CD8-positive, alpha-beta memory T cell (primary cell): ENCODE measurements around the gene FAM83E. TPM values are rescaled to one million over a fixed set of nuclear protein-coding genes. Genes with fewer than 3 reads are reported as not detected.

Source experiments
- CTCF ChIA-PET: fragments of 350-600 bp; sonication (Branson Sonifier 250); formaldehyde crosslinking; loops from one replicate; lab custom pipeline; 2021; ENCODE audit warnings: antibody characterized with exemption; lab: Charles Lee
- POLR2A ChIA-PET: fragments of 350-600 bp; sonication (Branson Sonifier 250); formaldehyde crosslinking; loops from one replicate; lab custom pipeline; 2021; ENCODE audit warnings: antibody characterized with exemption; lab: Charles Lee
- DNase-seq, 5 donors: peaks; one replicate each; pipeline versions ENCODE4 v3.0.0 to v3.0.0-alpha.2; 2020 to 2022; ENCODE audit warnings: mixed read lengths in 1 of 5
- H3K27ac ChIP-seq: one replicate; pipeline ENCODE4 v1.7.0; 2013; ENCODE audit warnings: low read depth, mild to moderate bottlenecking, low read length, moderate library complexity
- H3K27me3 ChIP-seq: 2 replicates; pipeline ENCODE4 v1.7.0; 2013; ENCODE audit warnings: low read length, mild to moderate bottlenecking; ENCODE audit not compliant: insufficient read depth, poor library complexity, severe bottlenecking
- H3K36me3 ChIP-seq: 2 replicates; pipeline ENCODE4 v1.7.0; 2013; ENCODE audit warnings: mild to moderate bottlenecking, low read length, moderate library complexity; ENCODE audit not compliant: insufficient read depth
- H3K4me1 ChIP-seq: 2 replicates; pipeline ENCODE4 v1.7.0; 2013; ENCODE audit warnings: mild to moderate bottlenecking, low read length, moderate library complexity; ENCODE audit not compliant: insufficient read depth
- H3K4me3 ChIP-seq: 2 replicates; pipeline ENCODE4 v1.7.0; 2013; ENCODE audit warnings: mild to moderate bottlenecking, low read length
- H3K9me3 ChIP-seq: 2 replicates; pipeline ENCODE4 v1.7.0; 2013; ENCODE audit warnings: mild to moderate bottlenecking, low read length
- H3K27ac Mint-ChIP-seq, 8 donors: one replicate each; pipeline ENCODE4 v1.8.0; 2020 to 2021; ENCODE audit warnings: mixed read lengths in 8 of 8, mild to moderate bottlenecking in 6 of 8, inconsistent platforms in 3 of 8, moderate library complexity in 3 of 8
- H3K27me3 Mint-ChIP-seq, 2 donors: one replicate each; pipeline ENCODE4 v1.8.0; 2020 to 2021; ENCODE audit warnings: mixed read lengths in 2 of 2, mild to moderate bottlenecking in 1 of 2, moderate library complexity in 1 of 2
- H3K36me3 Mint-ChIP-seq, 3 donors: one replicate each; pipeline ENCODE4 v1.8.0; 2020 to 2021; ENCODE audit warnings: mixed read lengths in 3 of 3, inconsistent platforms in 1 of 3, mild to moderate bottlenecking in 1 of 3
- H3K4me1 Mint-ChIP-seq, 3 donors: one replicate each; pipeline ENCODE4 v1.8.0; 2020 to 2021; ENCODE audit warnings: mixed read lengths in 3 of 3, inconsistent platforms in 1 of 3, mild to moderate bottlenecking in 1 of 3
- H3K4me3 Mint-ChIP-seq, 7 donors: one replicate each; pipeline ENCODE4 v1.8.0; 2020 to 2021; ENCODE audit warnings: mixed read lengths in 7 of 7, mild to moderate bottlenecking in 6 of 7, moderate library complexity in 4 of 7, inconsistent platforms in 2 of 7
- H3K9me3 Mint-ChIP-seq, 5 donors: one replicate each; pipeline ENCODE4 v1.8.0; 2020 to 2022; ENCODE audit warnings: mixed read lengths in 5 of 5, mild to moderate bottlenecking in 3 of 5, moderate library complexity in 2 of 5, inconsistent platforms in 1 of 5
- polyA plus RNA-seq: library from polyadenylated mRNA; unstranded; fragments of 300-500 nt; fragmentation: Illumina TruSeq; gene quantifications from one replicate; pipeline ENCODE4 v1.2.3, GENCODE V29; 2021
- total RNA-seq, 2 experiments: library from RNA; stranded (reverse); gene quantifications; one replicate each; pipeline ENCODE4 v1.2.3, GENCODE V29; 2021

Gene FAM83E
- total and polyA plus RNA-seq, 3 experiments from 2014 or later: 3.7 to 5.4 TPM; not detected in 1

GRCh38 chr19:48646001-48646721, 31.3 kb upstream of the FAM83E start, which contains the start of gene CA11:
TSS of gene CA11 (minus strand) at chr19:48646187. CDS start at chr19:48645632, 555 bp downstream.
- DNase-seq: peak; percentile 87 to 94 (median 90)
- Histone ChIP-seq H3K4me3 (peak within 1 kb of the TSS; percentile 90), H3K27me3 (no peaks in the 10 kb centered on the region), H3K4me1 (peaks cover 40% of the 10 kb centered on the region), H3K36me3 (no peaks in the 10 kb centered on the region), H3K27ac (peak within 1 kb of the TSS; percentile 52), H3K9me3 (no peaks in the 10 kb centered on the region)
- H3K36me3 Mint-ChIP-seq: no peaks in the 10 kb centered on the region
- peak within 1 kb of the TSS; percentile 85 to 97 (median 93) for H3K27ac Mint-ChIP-seq
- peaks cover 36 to 57% (median 42%) of the 10 kb centered on the region in 3 donors for H3K4me1 Mint-ChIP-seq
- ChIA-PET POLR2A (interaction anchor here (0.6 to 2.4 kb wide), 9 partner anchors 9 to 316 kb away, joined by 3 to 15 read pairs (median 6); partner anchors contain the start of genes DBP, RPL18 and SPHK2), CTCF (interaction anchor here (0.7 to 3.1 kb wide), 19 partner anchors 9 to 347 kb away, joined by 3 to 34 read pairs (median 5); partner anchors contain the start of genes DBP, HSD17B14, RASIP1 and RPL18)
- H3K27me3 Mint-ChIP-seq: no peaks in the 10 kb centered on the region
- no peaks in the 10 kb centered on the region for H3K9me3 Mint-ChIP-seq
- peak within 1 kb of the TSS; percentile 85 to 95 (median 87) for H3K4me3 Mint-ChIP-seq

GRCh38 chr19:48645620-48646000, 30.7 kb upstream of the FAM83E start:
- H3K9me3 ChIP-seq: no peaks in the 10 kb centered on the region
- ChIA-PET CTCF (interaction anchor here (0.7 to 3.1 kb wide), 21 partner anchors 8 to 348 kb away, joined by 3 to 34 read pairs (median 5); partner anchors contain the start of genes DBP, HSD17B14, RASIP1 and RPL18), POLR2A (interaction anchor here (0.6 to 2.4 kb wide), 12 partner anchors 8 to 316 kb away, joined by 3 to 15 read pairs (median 4); partner anchors contain the start of genes DBP, RPL18 and SPHK2)
- Mint-ChIP-seq H3K9me3 (no peaks in the 10 kb centered on the region), H3K27ac (peak overlapping the region; percentile 83 to 97 (median 93)), H3K4me3 (peak overlapping the region; percentile 85 to 95 (median 87)), H3K36me3 (no peaks in the 10 kb centered on the region), H3K4me1 (peaks cover 36 to 55% (median 39%) of the 10 kb centered on the region in 3 donors), H3K27me3 (no peaks in the 10 kb centered on the region)
- no peaks in the 10 kb centered on the region for H3K27me3 ChIP-seq
- peak overlapping the region; percentile 52 for H3K27ac ChIP-seq
- H3K4me3 ChIP-seq: peak overlapping the region; percentile 90
- no peaks in the 10 kb centered on the region for H3K36me3 ChIP-seq
- H3K4me1 ChIP-seq: peaks cover 40% of the 10 kb centered on the region
- peak in 1 of 5 donors; percentile 27 for DNase-seq

- DNase-seq: peak; percentile 56 to 83 (median 69)
- peaks cover 40% of the 10 kb centered on the region for H3K4me1 ChIP-seq
- H3K27me3 ChIP-seq: no peaks in the 10 kb centered on the region
- peak overlapping the region; percentile 52 for H3K27ac ChIP-seq
- H3K4me1 Mint-ChIP-seq: peaks cover 37 to 56% (median 40%) of the 10 kb centered on the region in 3 donors
- H3K9me3 ChIP-seq: no peaks in the 10 kb centered on the region
- ChIA-PET CTCF (interaction anchor here (0.7 to 3.1 kb wide), 20 partner anchors 8 to 349 kb away, joined by 3 to 34 read pairs (median 5); partner anchors contain the start of genes DBP, HSD17B14, RASIP1 and RPL18), POLR2A (interaction anchor here (0.6 to 2.4 kb wide), 12 partner anchors 8 to 317 kb away, joined by 3 to 15 read pairs (median 4); partner anchors contain the start of gene DBP)
- H3K9me3 Mint-ChIP-seq: no peaks in the 10 kb centered on the region
- H3K27ac Mint-ChIP-seq: peak overlapping the region; percentile 60 to 97 (median 91)
- H3K4me3 ChIP-seq: peak overlapping the region; percentile 90
- H3K36me3 Mint-ChIP-seq: no peaks in the 10 kb centered on the region
- no peaks in the 10 kb centered on the region for H3K27me3 Mint-ChIP-seq
- H3K36me3 ChIP-seq: no peaks in the 10 kb centered on the region
- H3K4me3 Mint-ChIP-seq: peak overlapping the region; percentile 85 to 95 (median 87)
Observed at GRCh38 chr19:48644839-48645619, 30.2 kb upstream of the FAM83E start.

- Histone ChIP-seq H3K27me3 (no peaks in the 10 kb centered on the region), H3K4me3 (no peak overlapping the region), H3K27ac (no peak overlapping the region), H3K4me1 (peaks cover 39% of the 10 kb centered on the region), H3K36me3 (no peaks in the 10 kb centered on the region), H3K9me3 (no peaks in the 10 kb centered on the region)
- POLR2A ChIA-PET: interaction anchor here (1.4 to 2.4 kb wide), 2 partner anchors 10 to 16 kb away, joined by 3 to 13 read pairs; no protein-coding TSS in a partner anchor
- Mint-ChIP-seq H3K27ac (peak overlapping the region in 4 of 8 donors; percentile 48 to 97 (median 79)), H3K4me3 (peak overlapping the region in 4 of 7 donors; percentile 23 to 92 (median 41)), H3K27me3 (no peaks in the 10 kb centered on the region), H3K9me3 (no peaks in the 10 kb centered on the region), H3K36me3 (no peaks in the 10 kb centered on the region), H3K4me1 (peaks cover 37 to 58% (median 40%) of the 10 kb centered on the region in 3 donors)
- CTCF ChIA-PET: interaction anchor here (0.6 to 3.1 kb wide), 8 partner anchors 10 to 151 kb away, joined by 3 to 34 read pairs (median 8); partner anchors contain the start of genes RPL18 and SPHK2
- no peak for DNase-seq
Observed at GRCh38 chr19:48644355-48644754, 29.5 kb upstream of the FAM83E start.

- H3K27ac ChIP-seq: no peak overlapping the region
- Mint-ChIP-seq H3K36me3 (peaks cover 0 to 2% (median 0%) of the 10 kb centered on the region in 3 donors), H3K4me3 (peak overlapping the region in 1 of 7 donors; percentile 19), H3K27me3 (peaks cover 0 to 2% of the 10 kb centered on the region in 2 donors), H3K9me3 (no peaks in the 10 kb centered on the region), H3K27ac (peak overlapping the region in 1 of 8 donors; percentile 26), H3K4me1 (peaks cover 43 to 63% (median 44%) of the 10 kb centered on the region in 3 donors)
- no peak for DNase-seq
- no peaks in the 10 kb centered on the region for H3K27me3 ChIP-seq
- H3K36me3 ChIP-seq: no peaks in the 10 kb centered on the region
- peaks cover 48% of the 10 kb centered on the region for H3K4me1 ChIP-seq
- POLR2A ChIA-PET: no interaction called here
- no peaks in the 10 kb centered on the region for H3K9me3 ChIP-seq
- no peak overlapping the region for H3K4me3 ChIP-seq
- CTCF ChIA-PET: interaction anchor here (2.0 kb wide), 1 partner anchor 10 kb away, joined by 4 read pairs; no protein-coding TSS in a partner anchor
Observed at GRCh38 chr19:48642862-48643261, 28.0 kb upstream of the FAM83E start.

GRCh38 chr19:48641850-48642249, 27.0 kb upstream of the FAM83E start:
- POLR2A ChIA-PET: no interaction called here

More at GRCh38 chr19:48641850-48642249, 27.0 kb upstream of the FAM83E start:
- H3K9me3 Mint-ChIP-seq: no peaks in the 10 kb centered on the region
- Histone ChIP-seq H3K36me3 (no peaks in the 10 kb centered on the region), H3K27me3 (no peaks in the 10 kb centered on the region), H3K4me1 (peaks cover 38% of the 10 kb centered on the region), H3K27ac (no peak overlapping the region), H3K4me3 (no peak overlapping the region), H3K9me3 (no peaks in the 10 kb centered on the region)
- peaks cover 0 to 8% (median 0%) of the 10 kb centered on the region in 3 donors for H3K36me3 Mint-ChIP-seq
- peaks cover 0 to 2% of the 10 kb centered on the region in 2 donors for H3K27me3 Mint-ChIP-seq
- DNase-seq: no peak
- H3K27ac Mint-ChIP-seq: no peak overlapping the region
- peak overlapping the region in 1 of 7 donors; percentile 57 for H3K4me3 Mint-ChIP-seq
- peaks cover 36 to 59% (median 41%) of the 10 kb centered on the region in 3 donors for H3K4me1 Mint-ChIP-seq
- CTCF ChIA-PET: interaction anchor here (0.9 to 2.0 kb wide), 4 partner anchors 9 to 20 kb away, joined by 3 to 4 read pairs (median 4); no protein-coding TSS in a partner anchor
